Activated naive CD8-positive, alpha-beta T cell treated with anti-CD3 and anti-CD28 coated beads, Interleukin-2, amount 10 ng/mL, durations not matched to agents 7 days and 5 days (primary cell): ENCODE measurements around the gene NFKBIZ. TPM values are rescaled to one million over a fixed set of nuclear protein-coding genes. Genes with fewer than 3 reads are reported as not detected.

Experiments
- ATAC-seq: fragments of 150-1000 bp; cut with Tn5 transposase; one replicate; pipeline ENCODE4 v1.10.0; 2021; ENCODE audit warnings: low read depth, moderate library complexity
- POLR2A ChIA-PET: fragments of 350-600 bp; sonication (Branson Sonifier 250); formaldehyde crosslinking; loops from one replicate; lab custom pipeline; 2021; ENCODE audit warnings: antibody characterized with exemption; lab: Charles Lee
- DNase-seq: peaks from one replicate; pipeline ENCODE4 v3.0.0; 2021
- H3K27ac Mint-ChIP-seq: one replicate; pipeline ENCODE4 v1.8.0; 2022; ENCODE audit warnings: mild to moderate bottlenecking, mixed read lengths
- H3K27me3 Mint-ChIP-seq: one replicate; pipeline ENCODE4 v1.8.0; 2022; ENCODE audit warnings: mild to moderate bottlenecking, moderate library complexity, mixed read lengths
- H3K36me3 Mint-ChIP-seq: one replicate; pipeline ENCODE4 v1.8.0; 2021; ENCODE audit warnings: mild to moderate bottlenecking, mixed read lengths
- H3K4me1 Mint-ChIP-seq: one replicate; pipeline ENCODE4 v1.8.0; 2021; ENCODE audit warnings: mixed read lengths
- H3K4me3 Mint-ChIP-seq: one replicate; pipeline ENCODE4 v1.8.0; 2022; ENCODE audit warnings: mild to moderate bottlenecking, moderate library complexity, mixed read lengths
- H3K9me3 Mint-ChIP-seq: one replicate; pipeline ENCODE4 v1.8.0; 2021; ENCODE audit warnings: mixed read lengths
- total RNA-seq, 2 experiments: library from RNA; stranded (reverse); gene quantifications; one replicate each; pipeline ENCODE4 v1.2.3, GENCODE V29; 2021

Gene NFKBIZ
- total RNA-seq, result 10 to 100 TPM; 72.5 to 76.3 TPM

GRCh38 chr3:101848754-101849713 lies at the start of gene NFKBIZ:
NFKBIZ (plus strand) TSS chr3:101849514; CDS start chr3:101849629, 115 bp downstream.
- Mint-ChIP-seq H3K4me1 (peaks cover 37% of the 10 kb centered on the region), H3K36me3 (peaks cover 43% of the 10 kb centered on the region), H3K4me3 (peak within 1 kb of the TSS; percentile 88), H3K27ac (peak within 1 kb of the TSS; percentile 94), H3K9me3 (no peaks in the 10 kb centered on the region), H3K27me3 (no peaks in the 10 kb centered on the region)
- ATAC-seq (peak; percentile 84), DNase-seq (peak; percentile 92)
- POLR2A ChIA-PET, result interaction anchor here (0.6 to 5.1 kb wide), 35 partner anchors 8 to 380 kb away, joined by 3 to 124 read pairs (median 5); partner anchors contain the start of genes CEP97, NXPE3, RPL24 and ZBTB11

GRCh38 chr3:101801174-101801573 lies 48.1 kb upstream of the NFKBIZ start:
- POLR2A ChIA-PET, result no interaction called here
- no peaks in the 10 kb centered on the region for H3K9me3 Mint-ChIP-seq
- no peaks in the 10 kb centered on the region for H3K27me3 Mint-ChIP-seq
- no peak overlapping the region for H3K4me3 Mint-ChIP-seq
- H3K36me3 Mint-ChIP-seq, result peaks cover 39% of the 10 kb centered on the region
- H3K27ac Mint-ChIP-seq, result no peak overlapping the region
- DNase-seq (no peak), ATAC-seq (no peak)
- peaks cover 14% of the 10 kb centered on the region for H3K4me1 Mint-ChIP-seq

DNA sequence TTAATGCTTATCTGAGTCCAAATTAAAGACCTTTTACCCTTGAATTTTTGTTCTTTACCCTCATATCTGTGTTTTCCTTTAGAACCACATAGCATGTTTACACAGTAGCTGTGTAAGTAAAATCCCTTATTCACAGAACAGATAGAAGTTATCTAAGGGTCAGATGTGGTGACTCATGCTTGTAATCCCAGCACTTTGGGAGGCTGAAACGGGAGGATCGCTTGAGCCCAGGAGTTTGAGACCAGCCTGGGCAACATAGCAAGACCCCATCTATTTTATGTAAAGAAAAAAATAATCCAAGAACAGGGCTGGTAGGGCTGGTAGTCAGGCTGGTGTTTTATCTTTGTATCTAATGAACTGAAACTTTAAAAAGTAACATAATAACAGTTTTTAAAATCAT lies 47.1 kb upstream of the NFKBIZ start:
- Mint-ChIP-seq H3K27ac (no peak overlapping the region), H3K4me3 (no peak overlapping the region), H3K9me3 (no peaks in the 10 kb centered on the region), H3K4me1 (peaks cover 6% of the 10 kb centered on the region), H3K36me3 (peaks cover 34% of the 10 kb centered on the region), H3K27me3 (no peaks in the 10 kb centered on the region)
- DNase-seq (no peak), ATAC-seq (no peak)
- POLR2A ChIA-PET, result no interaction called here

DNA sequence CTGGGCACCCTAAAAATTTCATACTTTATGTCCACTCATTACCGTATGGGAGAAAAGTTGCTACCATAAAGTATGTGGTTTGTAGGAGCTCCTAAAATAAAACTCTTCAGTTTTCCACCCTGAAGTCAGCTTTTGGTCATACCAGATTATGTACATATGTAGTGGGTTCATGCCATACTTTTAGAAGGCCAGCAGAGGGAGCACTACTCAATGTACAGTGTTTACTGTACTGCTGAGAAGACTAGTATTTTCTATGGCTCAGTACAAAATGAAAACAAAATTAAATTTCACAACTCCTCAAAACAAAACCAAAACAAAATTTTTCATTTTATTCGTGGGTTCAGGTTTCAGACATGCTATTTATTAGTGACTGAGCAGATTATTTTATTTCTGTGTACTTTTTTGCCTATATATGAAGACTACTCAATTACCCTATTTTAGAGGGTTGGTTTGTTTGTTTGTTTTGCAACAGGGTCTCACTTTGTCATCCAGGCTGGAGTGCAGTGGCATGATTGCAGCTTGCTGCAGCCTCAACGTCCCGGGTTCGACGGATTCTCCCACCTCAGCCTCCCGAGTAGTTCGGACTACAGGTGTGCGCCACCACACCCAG lies 46.0 kb upstream of the NFKBIZ start:
- no peaks in the 10 kb centered on the region for H3K27me3 Mint-ChIP-seq
- H3K9me3 Mint-ChIP-seq, result no peaks in the 10 kb centered on the region
- peaks cover 30% of the 10 kb centered on the region for H3K36me3 Mint-ChIP-seq
- POLR2A ChIA-PET, result interaction anchor here (1.0 kb wide), 1 partner anchor 78 kb away, joined by 3 read pairs; no protein-coding TSS in a partner anchor
- DNase-seq, result no peak
- no peak overlapping the region for H3K27ac Mint-ChIP-seq
- ATAC-seq, result peak; percentile 99
- peak overlapping the region; percentile 32 for H3K4me3 Mint-ChIP-seq
- peaks cover 8% of the 10 kb centered on the region for H3K4me1 Mint-ChIP-seq

DNA sequence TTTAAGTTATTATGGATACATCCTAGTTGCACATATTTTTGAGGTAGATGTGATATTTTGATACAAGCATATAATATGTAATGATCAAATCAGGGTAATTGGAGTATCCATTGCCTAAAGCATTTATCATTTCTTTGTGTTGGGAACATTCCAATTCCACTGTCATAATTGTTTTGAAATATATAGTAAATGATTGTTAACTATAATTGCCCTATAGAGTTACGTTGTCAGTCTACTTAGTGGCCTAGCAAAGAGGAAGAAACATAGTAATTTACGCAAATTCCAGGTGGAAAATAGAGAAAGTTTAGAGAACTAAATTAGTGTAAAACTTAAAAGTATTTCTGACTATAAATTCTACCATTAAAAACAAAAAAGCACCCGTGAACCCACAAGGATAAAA lies 45.4 kb upstream of the NFKBIZ start:
- H3K36me3 Mint-ChIP-seq, result peaks cover 28% of the 10 kb centered on the region
- DNase-seq (no peak), ATAC-seq (no peak)
- H3K27me3 Mint-ChIP-seq, result no peaks in the 10 kb centered on the region
- H3K9me3 Mint-ChIP-seq, result no peaks in the 10 kb centered on the region
- H3K27ac Mint-ChIP-seq, result no peak overlapping the region
- POLR2A ChIA-PET, result interaction anchor here (0.9 kb wide), 1 partner anchor 79 kb away, joined by 3 read pairs; the partner anchor contains the start of gene CEP97
- peaks cover 11% of the 10 kb centered on the region for H3K4me1 Mint-ChIP-seq
- H3K4me3 Mint-ChIP-seq, result no peak overlapping the region

DNA sequence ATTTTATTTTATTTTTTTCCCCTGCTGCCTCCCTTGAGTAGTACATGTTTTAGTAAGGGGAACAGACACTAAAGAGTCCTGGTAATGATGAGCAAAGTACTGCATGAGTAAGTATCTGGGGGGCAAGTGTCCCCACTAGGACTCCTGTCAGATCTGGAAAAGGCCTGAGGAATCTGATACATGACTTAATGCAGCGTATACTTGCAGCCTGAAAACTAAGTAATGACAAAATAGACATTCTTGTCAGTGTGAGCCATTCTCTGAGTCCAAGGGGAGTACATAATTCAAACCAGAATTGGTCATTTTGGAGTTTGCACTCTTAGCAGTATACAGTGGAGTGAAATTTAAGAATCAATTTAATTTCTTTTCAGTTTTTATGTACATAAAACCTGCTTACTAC lies 42.8 kb upstream of the NFKBIZ start:
- no peak for DNase-seq
- H3K4me1 Mint-ChIP-seq, result peaks cover 28% of the 10 kb centered on the region
- POLR2A ChIA-PET, result no interaction called here
- no peak for ATAC-seq
- no peaks in the 10 kb centered on the region for H3K27me3 Mint-ChIP-seq
- H3K36me3 Mint-ChIP-seq, result peaks cover 21% of the 10 kb centered on the region
- no peak overlapping the region for H3K27ac Mint-ChIP-seq
- H3K9me3 Mint-ChIP-seq, result no peaks in the 10 kb centered on the region
- H3K4me3 Mint-ChIP-seq, result no peak overlapping the region

DNA sequence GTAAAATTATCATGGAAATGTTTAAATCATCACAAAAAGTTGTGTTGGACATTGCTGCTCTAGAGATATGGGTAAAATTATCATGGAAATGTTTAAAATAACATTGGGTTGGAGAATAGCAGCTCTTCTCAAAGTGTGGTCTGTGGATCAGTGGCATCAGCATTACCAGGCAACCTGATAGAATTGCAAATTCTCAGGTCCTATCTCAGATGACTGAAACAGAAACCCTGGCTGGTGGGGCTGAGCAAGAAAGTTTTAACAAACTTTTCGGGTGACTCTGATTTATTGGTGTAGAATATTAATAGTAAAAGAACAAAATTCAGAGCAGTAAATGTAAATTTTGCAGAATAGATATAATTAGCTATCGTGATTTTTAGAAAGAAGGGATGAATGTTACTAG lies 41.4 kb upstream of the NFKBIZ start:
- ATAC-seq (no peak), DNase-seq (no peak)
- Mint-ChIP-seq H3K36me3 (peaks cover 21% of the 10 kb centered on the region), H3K4me3 (no peak overlapping the region), H3K4me1 (peaks cover 32% of the 10 kb centered on the region), H3K27me3 (no peaks in the 10 kb centered on the region), H3K9me3 (no peaks in the 10 kb centered on the region), H3K27ac (no peak overlapping the region)
- POLR2A ChIA-PET, result interaction anchor here (0.9 kb wide), 1 partner anchor 20 kb away, joined by 3 read pairs; no protein-coding TSS in a partner anchor

- DNase-seq (no peak), ATAC-seq (peak; percentile 65)
- Mint-ChIP-seq H3K4me3 (peak overlapping the region; percentile 12), H3K27ac (peak overlapping the region; percentile 14), H3K27me3 (no peaks in the 10 kb centered on the region), H3K4me1 (peaks cover 33% of the 10 kb centered on the region), H3K9me3 (no peaks in the 10 kb centered on the region), H3K36me3 (peaks cover 8% of the 10 kb centered on the region)
- POLR2A ChIA-PET, result interaction anchor here (1.9 kb wide), 1 partner anchor 40 kb away, joined by 9 read pairs; the partner anchor contains the start of gene NFKBIZ
Observed at GRCh38 chr3:101809178-101810021, 39.9 kb upstream of the NFKBIZ start.

DNA sequence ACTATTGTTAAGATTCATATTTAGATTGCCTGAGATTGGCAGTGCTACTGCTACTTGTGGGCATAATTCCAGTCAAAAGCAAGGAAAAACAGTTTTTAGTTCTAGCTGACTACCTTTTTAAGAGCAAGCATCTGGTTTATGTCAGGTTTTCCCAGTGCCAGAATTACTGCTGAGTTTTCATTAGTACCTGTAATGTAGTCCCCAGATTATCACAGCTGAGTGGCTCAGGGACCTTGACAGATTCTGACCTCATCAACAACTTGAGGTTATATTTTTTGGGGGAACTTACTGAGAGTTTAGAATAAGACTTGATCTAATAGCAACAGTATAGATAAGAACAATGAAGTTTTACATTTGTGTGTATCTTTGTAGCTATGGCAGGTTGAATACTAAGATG lies 39.3 kb upstream of the NFKBIZ start:
- Mint-ChIP-seq H3K4me3 (no peak overlapping the region), H3K36me3 (peaks cover 7% of the 10 kb centered on the region), H3K9me3 (no peaks in the 10 kb centered on the region), H3K4me1 (peaks cover 36% of the 10 kb centered on the region), H3K27me3 (no peaks in the 10 kb centered on the region), H3K27ac (peak overlapping the region; percentile 52)
- POLR2A ChIA-PET, result interaction anchor here (1.9 kb wide), 1 partner anchor 39 kb away, joined by 9 read pairs; the partner anchor contains the start of gene NFKBIZ
- DNase-seq (no peak), ATAC-seq (no peak)

DNA sequence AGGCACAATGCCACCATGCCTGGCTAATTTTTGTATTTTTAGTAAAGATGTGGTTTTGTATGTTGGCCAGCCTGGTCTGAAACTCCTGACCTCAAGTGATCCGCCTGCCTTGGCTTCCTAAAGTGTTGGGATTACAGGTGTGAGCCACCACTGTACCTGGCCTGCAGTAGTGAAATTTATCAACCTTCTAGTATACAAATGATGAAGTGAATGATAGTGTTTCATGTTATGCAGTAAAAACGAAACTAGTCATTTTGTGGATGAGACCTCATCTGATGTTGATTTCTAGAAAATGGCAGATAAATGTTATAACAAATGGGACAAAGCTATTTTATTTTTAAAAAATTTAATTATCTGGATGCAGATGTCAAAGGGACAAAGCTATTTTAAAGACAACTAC lies 37.4 kb upstream of the NFKBIZ start:
- Mint-ChIP-seq H3K36me3 (peaks cover 8% of the 10 kb centered on the region), H3K4me3 (no peak overlapping the region), H3K27ac (no peak overlapping the region), H3K4me1 (peaks cover 42% of the 10 kb centered on the region), H3K9me3 (no peaks in the 10 kb centered on the region), H3K27me3 (no peaks in the 10 kb centered on the region)
- POLR2A ChIA-PET, result interaction anchor here (1.3 kb wide), 1 partner anchor 15 kb away, joined by 4 read pairs; no protein-coding TSS in a partner anchor
- ATAC-seq (no peak), DNase-seq (no peak)

GRCh38 chr3:101812895-101813294 lies 36.4 kb upstream of the NFKBIZ start:
- POLR2A ChIA-PET, result interaction anchor here (1.3 to 1.5 kb wide), 2 partner anchors 14 to 410 kb away, joined by 3 to 4 read pairs; no protein-coding TSS in a partner anchor
- no peak overlapping the region for H3K4me3 Mint-ChIP-seq
- ATAC-seq (no peak), DNase-seq (no peak)
- H3K27me3 Mint-ChIP-seq, result no peaks in the 10 kb centered on the region
- peaks cover 15% of the 10 kb centered on the region for H3K36me3 Mint-ChIP-seq
- H3K9me3 Mint-ChIP-seq, result no peaks in the 10 kb centered on the region
- peaks cover 41% of the 10 kb centered on the region for H3K4me1 Mint-ChIP-seq
- no peak overlapping the region for H3K27ac Mint-ChIP-seq

DNA sequence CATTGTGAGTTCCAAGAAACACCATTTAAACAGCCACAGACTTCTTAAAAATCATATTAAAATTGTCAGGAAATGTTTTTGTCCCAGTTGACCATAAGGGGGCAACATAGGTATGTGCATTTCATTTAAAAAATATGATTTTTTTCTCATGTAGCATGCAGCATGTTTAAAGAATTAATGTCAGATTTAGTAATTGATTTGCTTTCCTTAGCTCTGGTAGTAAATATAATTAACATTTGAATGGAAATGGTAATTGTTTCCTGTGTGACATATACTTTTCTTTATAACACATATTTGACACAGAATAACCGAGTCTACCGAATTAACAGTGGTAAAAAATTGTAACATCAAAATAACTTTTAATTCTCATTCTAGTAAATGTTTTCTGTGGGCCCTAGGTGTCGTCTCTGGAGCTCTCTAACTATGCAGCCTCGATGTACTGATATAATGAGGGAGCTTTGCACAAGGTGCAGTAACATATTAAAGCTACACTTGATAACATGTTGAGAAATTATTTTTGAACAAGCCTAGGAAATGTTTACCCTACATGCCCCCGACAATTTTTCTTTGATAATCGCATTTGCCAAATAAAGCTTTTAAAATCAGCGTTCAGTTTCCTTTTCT lies 35.4 kb upstream of the NFKBIZ start:
- Mint-ChIP-seq H3K36me3 (peaks cover 21% of the 10 kb centered on the region), H3K27ac (no peak overlapping the region), H3K4me1 (peaks cover 40% of the 10 kb centered on the region), H3K9me3 (no peaks in the 10 kb centered on the region), H3K4me3 (no peak overlapping the region), H3K27me3 (no peaks in the 10 kb centered on the region)
- ATAC-seq (no peak), DNase-seq (no peak)
- POLR2A ChIA-PET, result interaction anchor here (0.9 to 1.5 kb wide), 4 partner anchors 14 to 409 kb away, joined by 3 to 5 read pairs (median 4); partner anchors contain the start of gene NFKBIZ
